ENCODE results near the gene KRT78.
"Not testable (repeated sequence)": the region's sequence is repeated elsewhere in the genome, so short reads cannot be mapped to it uniquely, and the experiment has no call there.

Gene KRT78

GRCh38 chr12:52808573-52809160 lies 40.1 kb downstream of the KRT78 start:
- DNase-seq: no peak

- no peak for DNase-seq
These were observed 41.0 kb downstream of the KRT78 start for GRCh38 chr12:52807544-52808470.

- DNase-seq: no peak
These were observed 41.8 kb downstream of the KRT78 start for GRCh38 chr12:52806821-52807543.

- DNase-seq: no peak
These were observed 42.5 kb downstream of the KRT78 start for GRCh38 chr12:52806169-52806811.

GRCh38 chr12:52805739-52806138 lies 43.1 kb downstream of the KRT78 start:
- DNase-seq: no peak

DNA sequence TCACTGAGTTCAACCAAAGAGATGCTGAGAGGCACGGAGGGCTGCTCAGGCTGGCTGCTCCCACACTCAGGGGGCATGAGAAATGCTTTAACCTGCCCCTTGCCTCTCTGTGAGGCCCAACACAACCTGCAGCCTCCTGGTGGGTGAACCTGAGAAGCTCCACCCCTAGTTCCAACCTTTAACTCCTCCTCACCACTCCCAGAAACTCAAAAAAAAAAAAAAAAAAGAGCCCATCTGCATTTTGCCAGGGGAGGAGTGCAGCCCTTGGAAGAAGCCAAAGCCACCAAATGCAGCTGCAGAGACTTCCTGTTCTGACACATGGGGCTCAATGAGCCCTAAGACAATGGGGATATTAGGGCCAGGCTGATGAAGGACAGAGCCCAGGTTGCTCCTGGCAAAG lies 43.8 kb downstream of the KRT78 start:
- DNase-seq: no peak

DNA sequence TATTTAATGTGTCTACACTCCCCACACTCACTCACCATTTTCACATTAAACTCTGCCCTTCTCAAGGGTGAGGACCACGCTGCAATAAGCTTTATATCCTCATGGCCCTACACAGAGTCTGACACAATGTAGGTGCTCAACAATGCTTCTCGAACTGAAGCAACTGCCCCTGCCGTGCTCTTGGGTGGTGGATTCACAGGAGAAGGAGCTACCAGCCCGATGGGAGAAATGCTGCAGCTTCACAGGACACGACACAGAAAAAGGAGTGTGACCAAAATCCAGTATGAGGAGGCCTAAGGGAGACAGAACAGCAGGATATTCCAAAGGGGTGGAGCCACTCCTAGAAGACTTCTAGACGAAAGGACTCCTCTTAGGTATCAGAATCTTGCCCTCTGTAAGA lies 46.4 kb downstream of the KRT78 start:
- no peak for DNase-seq

DNA sequence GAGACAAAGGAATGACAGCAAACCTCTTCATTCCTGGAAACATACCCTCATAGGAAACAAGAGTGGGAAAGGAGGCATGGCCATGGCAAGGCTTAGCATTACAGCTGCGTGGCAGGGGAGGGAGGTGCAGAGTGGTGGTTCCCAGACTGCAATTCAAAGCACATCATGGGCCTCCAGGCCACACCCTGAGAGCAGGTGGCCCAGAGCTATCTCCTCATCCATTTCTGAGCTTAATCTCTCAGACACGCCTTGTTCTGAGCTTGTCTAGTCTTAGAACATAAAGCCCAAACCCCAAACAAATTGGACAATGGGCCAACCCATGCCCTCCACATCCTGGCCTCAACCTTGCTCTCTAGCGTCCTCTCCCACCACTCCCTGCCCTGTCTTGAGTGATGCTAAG lies 47.0 kb downstream of the KRT78 start:
- no peak for DNase-seq

- no peak for DNase-seq
These were observed 48.4 kb downstream of the KRT78 start for GRCh38 chr12:52800259-52800917.

GRCh38 chr12:52799505-52800211 lies 49.1 kb downstream of the KRT78 start:
- no peak for DNase-seq

GRCh38 chr12:52798671-52799504 lies 49.9 kb downstream of the KRT78 start:
- no peak for DNase-seq

DNA sequence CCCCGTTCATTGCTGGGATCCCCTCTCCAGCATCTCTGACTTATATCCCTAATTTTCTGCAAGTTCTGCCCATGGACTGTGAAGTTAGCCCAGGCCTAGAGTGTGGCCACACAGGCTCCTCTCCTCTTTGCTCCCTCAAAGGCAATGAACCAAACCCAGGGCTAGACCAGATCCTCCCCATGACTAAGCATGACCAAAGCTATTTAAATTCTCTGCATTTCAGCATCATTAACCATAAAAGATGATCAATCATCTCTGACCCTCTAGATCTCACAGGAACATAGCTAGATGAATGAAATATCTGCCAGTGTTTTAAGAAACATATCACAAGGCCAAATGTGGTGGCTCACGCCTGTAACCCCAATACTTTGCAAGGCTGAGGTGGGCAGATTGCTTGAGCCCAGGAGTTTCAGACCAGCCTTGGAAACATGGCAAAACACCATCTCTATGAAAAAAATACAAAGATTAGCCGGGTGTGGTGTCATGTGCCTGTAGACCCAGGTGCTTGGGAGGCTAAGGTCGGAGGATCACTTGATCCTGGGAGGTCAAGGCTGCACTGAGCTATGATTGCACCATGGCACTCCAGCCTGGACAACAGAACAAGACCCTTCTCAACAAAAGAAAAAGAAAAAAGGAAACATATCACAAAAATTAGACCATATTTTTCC lies 50.7 kb downstream of the KRT78 start:
- no peak for DNase-seq

- DNase-seq: no peak
These were observed 51.3 kb downstream of the KRT78 start for GRCh38 chr12:52797529-52797894.

- no peak for DNase-seq
These were observed 51.8 kb downstream of the KRT78 start for GRCh38 chr12:52796839-52797528.

GRCh38 chr12:52796429-52796794 lies 52.4 kb downstream of the KRT78 start:
- no peak for DNase-seq

GRCh38 chr12:52795694-52796428 lies 52.9 kb downstream of the KRT78 start, which contains the start of gene KRT3:
Gene KRT3 (minus strand): TSS chr12:52796117. CDS start chr12:52796042, 75 bp downstream.
- no peak for DNase-seq

DNA sequence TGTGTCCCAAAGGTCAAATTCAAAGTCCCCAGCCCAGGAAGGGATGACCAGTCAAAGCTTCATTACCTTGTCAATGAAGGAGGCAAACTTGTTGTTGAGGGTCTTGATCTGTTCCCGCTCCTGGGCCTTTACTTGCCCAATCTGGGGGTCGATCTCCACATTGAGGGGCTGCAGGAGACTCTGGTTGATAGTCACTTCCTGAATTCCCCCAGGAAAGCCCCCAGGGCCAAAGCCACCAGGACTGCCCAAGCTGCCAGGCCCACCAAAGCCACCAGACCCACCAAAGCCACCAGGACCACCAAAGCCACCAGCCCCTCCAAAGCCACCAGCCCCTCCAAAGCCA lies 53.5 kb downstream of the KRT78 start:
- DNase-seq: not testable (repeated sequence)

- no peak for DNase-seq
These were observed 54.1 kb downstream of the KRT78 start for GRCh38 chr12:52794479-52795331.
